ENCODE data around the gene GDF11.

GDF11 gene

DNA sequence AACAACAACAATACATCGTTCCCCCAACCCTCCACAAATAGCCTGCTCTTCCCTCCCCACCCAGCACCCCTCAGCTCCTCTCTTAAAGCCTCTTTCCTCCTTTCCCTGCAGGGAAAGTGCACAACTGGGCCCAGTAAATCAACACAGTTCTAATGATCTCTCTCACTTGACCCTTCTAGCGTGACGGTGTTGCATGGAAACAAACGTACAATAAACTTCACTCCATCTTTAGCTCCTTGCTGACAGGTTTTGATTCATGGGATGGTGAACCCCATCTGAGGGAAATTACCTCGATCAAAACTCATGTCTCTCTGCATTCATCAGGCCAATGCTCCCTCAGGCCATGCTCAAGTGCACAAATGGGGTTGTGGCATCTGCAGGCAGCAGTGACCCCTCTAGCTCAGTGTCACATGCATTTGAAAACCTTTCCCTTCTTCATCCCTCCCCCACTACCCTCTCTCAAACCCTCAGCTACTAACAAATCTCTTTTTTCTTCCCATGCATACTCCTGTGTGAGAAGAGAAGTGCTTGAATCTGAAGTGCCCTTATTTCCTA lies 22.9 kb downstream of the GDF11 start:
- no peak for DNase-seq
- intact Hi-C loops (cut with DNase I) = no loop called here

DNA sequence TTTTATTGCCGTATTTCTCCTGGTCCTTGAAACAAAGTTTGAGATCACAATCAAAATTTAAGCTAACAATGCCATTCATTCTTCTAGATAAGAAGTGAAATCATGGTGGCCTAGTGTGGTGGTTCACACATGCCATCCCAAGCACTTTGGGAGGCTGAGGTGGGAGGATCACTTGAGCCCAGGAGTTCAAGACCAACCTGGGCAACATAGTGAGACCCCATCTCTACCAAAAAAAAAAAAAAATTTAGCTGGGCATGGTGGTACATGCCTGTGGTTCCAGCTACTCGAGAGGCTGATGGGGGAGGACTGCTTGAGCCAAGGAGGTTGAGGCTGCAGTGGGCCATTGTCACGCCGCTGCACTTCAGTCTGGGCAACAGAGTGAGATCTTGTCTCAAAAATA lies 24.2 kb downstream of the GDF11 start:
- intact Hi-C loops (cut with DNase I) = no loop called here
- no peak for DNase-seq

DNA sequence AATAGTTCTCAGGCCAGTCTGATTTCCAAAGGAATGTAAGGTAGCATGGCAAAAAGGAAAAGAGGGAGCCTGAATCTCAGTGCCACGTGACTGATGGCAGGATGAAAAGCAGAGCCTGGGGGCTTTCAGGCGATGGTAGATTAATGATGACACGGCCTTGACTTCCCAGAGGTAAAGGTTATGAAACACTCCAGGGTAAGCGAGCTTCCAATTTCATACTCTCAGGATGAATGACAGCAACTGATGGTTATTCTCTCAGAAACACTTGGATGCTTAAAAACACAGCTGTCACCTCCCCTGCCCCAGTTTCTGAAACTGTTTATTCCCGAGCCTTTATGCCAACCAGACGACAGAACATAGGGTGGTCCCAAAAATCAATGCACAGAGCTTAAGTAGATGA lies 28.8 kb downstream of the GDF11 start:
- DNase-seq = no peak
- intact Hi-C loops (cut with DNase I) = no loop called here

DNA sequence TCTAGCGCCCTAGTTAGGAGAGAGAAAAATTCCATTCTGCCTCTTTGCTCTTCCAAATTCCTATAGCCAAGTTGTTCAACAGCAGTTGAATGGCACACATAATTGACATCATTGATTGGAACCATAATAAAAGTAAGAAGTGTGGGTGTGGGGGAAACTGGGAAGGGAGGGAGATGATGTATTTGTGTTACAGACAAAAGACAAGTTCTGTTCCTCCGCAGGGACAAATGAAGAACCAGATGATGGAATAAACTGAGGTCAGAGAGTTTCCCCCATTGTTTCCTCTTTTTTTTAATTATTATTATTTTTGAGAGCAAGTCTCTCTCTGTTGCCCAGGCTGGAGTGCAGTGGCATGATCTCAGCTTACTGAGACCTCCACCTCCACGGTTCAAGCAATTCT lies 34.9 kb downstream of the GDF11 start:
- DNase-seq = no peak

DNA sequence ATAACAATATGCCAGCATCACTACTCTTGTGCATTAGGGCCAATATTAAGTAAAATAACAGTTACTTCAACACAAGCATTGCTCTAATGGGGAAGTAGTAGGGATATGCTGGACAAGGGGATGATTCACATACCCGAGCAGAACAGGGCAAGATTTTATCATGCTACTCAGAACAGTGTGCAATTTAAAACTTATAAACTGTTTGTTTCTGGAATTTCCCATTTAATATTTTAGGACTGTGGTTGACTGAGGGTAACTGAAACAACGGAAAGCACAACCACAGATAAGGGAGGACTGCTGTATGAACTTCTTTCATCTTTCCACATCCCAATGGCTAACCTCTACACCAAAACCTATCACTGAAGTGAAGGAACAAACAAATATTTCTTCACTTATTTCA lies 37.8 kb downstream of the GDF11 start:
- intact Hi-C loops (cut with DNase I) = no loop called here

More for the DNA sequence above, 34.9 kb downstream of the GDF11 start:
- intact Hi-C loops (cut with DNase I) = no loop called here

DNA sequence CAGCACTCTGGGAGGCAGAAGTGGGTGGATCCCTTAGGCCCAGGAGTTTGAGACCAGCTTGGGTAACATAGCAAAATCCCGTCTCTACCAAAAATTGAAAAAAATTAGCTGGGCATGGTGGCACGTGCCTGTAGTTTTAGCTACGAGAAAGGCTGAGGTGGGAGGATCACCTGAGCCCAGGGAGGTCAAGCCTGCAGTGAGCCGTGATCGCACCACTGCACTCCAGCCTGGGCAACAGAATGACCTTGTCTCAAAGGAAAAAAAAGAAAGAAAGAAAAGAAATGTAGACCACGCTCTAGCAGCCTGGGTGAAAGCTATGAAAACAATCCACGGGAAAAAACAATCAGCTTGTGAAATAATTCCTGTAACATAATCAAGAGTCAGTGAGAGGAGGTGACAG lies 45.6 kb downstream of the GDF11 start:
- no peak for DNase-seq
- intact Hi-C loops (cut with DNase I) = no loop called here

More for the DNA sequence above, 37.8 kb downstream of the GDF11 start:
- no peak for DNase-seq

DNA sequence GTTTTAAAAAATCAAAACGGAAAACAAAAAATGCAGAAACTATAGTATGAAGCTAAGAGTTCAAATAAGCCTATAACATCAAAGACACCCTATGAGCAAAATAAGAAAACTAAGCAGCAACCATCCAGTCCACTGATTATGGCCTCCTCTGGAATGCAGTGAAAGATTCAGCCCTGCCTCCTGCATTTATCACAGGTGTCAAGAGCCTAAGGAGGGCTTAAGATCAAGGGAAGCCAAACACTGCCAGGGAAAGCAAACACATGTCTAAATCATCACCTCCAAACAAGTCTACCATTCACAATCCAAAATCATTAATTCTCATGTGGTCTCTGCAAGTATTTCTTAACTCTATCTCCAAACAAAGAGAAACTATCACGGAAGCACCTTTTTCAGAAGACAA lies 46.2 kb downstream of the GDF11 start:
- DNase-seq = no peak
- intact Hi-C loops (cut with DNase I) = no loop called here

DNA sequence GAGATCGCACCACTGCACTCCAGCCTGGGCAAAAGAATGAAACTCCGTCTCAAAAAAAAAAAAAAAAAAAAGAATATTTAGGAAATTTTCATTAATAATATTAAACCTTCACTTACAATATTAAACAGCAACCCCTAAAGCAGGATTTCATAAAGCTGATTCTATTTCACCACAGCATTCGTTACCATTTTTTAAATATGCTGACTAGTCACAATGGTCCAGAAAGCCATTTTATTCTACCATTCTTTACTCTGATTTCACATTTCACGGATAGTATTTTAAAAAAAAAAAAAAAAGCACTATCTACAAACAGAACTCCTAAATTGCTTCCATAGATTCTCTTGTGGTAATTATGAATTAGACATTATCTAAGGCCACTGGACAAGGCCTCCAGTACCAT lies 47.0 kb downstream of the GDF11 start:
- no peak for DNase-seq
- intact Hi-C loops (cut with DNase I) = no loop called here

DNA sequence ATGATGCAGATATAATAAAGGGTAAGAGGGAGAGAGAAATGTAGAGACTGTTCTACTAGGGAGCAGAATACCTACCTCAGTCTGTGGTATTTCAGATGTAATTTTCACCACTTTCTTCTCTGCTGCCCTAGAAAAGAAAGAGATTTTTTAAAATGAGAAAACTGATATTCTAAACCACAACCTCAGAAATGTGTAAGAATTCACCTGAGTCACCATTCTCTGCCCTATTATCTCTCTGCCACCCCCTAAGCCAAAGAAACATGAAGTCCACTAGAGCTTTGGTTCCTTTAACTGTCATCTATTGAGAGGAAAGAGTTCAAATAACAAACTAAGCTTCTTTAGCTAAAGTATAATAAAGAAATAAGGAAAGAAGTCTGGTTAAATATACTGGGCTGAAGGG lies 53.0 kb downstream of the GDF11 start:
- intact Hi-C loops (cut with DNase I) = loop anchor here (2.0 kb wide), 1 partner anchor 57 kb away; no protein-coding TSS in a partner anchor
- no peak for DNase-seq

DNA sequence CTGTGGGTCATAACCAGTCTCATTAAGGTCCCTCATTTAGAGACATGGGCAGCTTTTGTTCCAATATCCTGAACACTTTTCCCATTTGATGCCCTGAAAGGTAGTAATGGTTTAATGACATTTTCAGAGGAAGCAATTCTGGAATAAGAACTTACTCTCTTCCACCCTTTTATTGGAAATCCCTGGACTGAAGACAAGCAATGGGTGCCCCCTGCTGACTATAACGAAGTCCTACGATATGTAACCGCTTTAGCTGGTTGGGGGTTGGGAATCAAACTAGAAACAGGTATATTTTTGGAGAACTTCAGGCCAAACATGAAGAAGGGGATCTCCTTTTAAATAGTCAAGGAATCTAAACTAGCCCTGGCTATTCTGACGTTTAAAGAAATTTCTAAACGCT lies 54.1 kb downstream of the GDF11 start:
- intact Hi-C loops (cut with DNase I) = loop anchor here (2.0 kb wide), 1 partner anchor 58 kb away; no protein-coding TSS in a partner anchor
- peak in 3 of 10 donors; percentile 15 to 41 (median 27) for DNase-seq

DNA sequence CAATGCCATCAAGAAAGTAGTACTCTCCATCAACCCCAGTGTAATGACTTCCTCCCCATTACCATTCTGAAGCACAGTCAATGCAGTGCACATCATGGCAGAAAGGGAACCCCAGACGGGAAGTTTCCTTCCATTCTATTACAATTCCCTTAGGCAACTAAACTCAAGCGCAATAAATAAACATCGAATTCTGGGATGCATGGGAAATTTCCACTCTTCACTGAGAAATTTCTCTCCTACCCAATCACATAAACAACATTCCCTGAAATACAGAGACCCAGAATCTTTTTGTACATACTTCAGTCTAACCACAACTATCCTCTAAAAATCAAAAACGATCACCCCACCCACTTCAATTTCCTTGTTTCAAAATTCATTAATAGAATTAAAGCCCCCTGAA lies 54.6 kb downstream of the GDF11 start:
- intact Hi-C loops (cut with DNase I) = loop anchor here (2.0 kb wide), 1 partner anchor 59 kb away; no protein-coding TSS in a partner anchor

More for the DNA sequence above, 54.6 kb downstream of the GDF11 start:
- DNase-seq = no peak

Measured in posterior cingulate gyrus (tissue), 11 donors.